Progenitor cell of endocrine pancreas (in vitro differentiated cells): ENCODE data around the gene AKAP1. TPM values are rescaled to one million over a fixed set of nuclear protein-coding genes. Genes with fewer than 3 reads are reported as not detected.

Source experiments
- DNase-seq: peaks from one replicate; pipeline ENCODE4 v3.0.0; 2021; ENCODE audit warnings: low spot score; ENCODE audit not compliant: unreplicated experiment
- H3K27ac Mint-ChIP-seq: 2 replicates; pipeline ENCODE4 v1.8.0; 2021; ENCODE audit warnings: mild to moderate bottlenecking, moderate library complexity, mixed read lengths
- H3K27me3 Mint-ChIP-seq: 2 replicates; pipeline ENCODE4 v1.8.0; 2021; ENCODE audit warnings: mixed read lengths
- H3K36me3 Mint-ChIP-seq: 2 replicates; pipeline ENCODE4 v1.8.0; 2022; ENCODE audit warnings: mixed read lengths; ENCODE audit not compliant: insufficient read depth
- H3K4me1 Mint-ChIP-seq: 2 replicates; pipeline ENCODE4 v1.8.0; 2021; ENCODE audit warnings: low read depth, mixed read lengths
- H3K4me3 Mint-ChIP-seq: 2 replicates; pipeline ENCODE4 v1.8.0; 2021; ENCODE audit warnings: low read depth, mild to moderate bottlenecking, moderate library complexity, mixed read lengths
- H3K9me3 Mint-ChIP-seq: 2 replicates; pipeline ENCODE4 v1.8.0; 2021; ENCODE audit warnings: low read depth, mixed read lengths
- CTCF ChIP-seq: fragments of 200-600 bp; sonication (generic); IDR thresholded peaks from one replicate; pipeline ENCODE4 v1.5.0; 2021; ENCODE audit warnings: antibody characterized with exemption, mild to moderate bottlenecking; ENCODE audit not compliant: unreplicated experiment
- total RNA-seq: library from RNA; stranded (reverse); gene quantifications from 2 replicates; pipeline ENCODE4 v1.2.1, GENCODE V29; 2021

The AKAP1 gene
- total RNA-seq, 1 donor from 2014 or later: 63.3 TPM

GRCh38 chr17:57143361-57143760 is 58.3 kb downstream of the AKAP1 start:
- Mint-ChIP-seq H3K27ac (no peak overlapping the region), H3K9me3 (no peaks in the 10 kb centered on the region)

GRCh38 chr17:57143919-57144318 is 58.9 kb downstream of the AKAP1 start:
- H3K9me3 Mint-ChIP-seq: peaks cover 3% of the 10 kb centered on the region
- peaks cover 13% of the 10 kb centered on the region for H3K27me3 Mint-ChIP-seq
- no peak overlapping the region for H3K4me3 Mint-ChIP-seq
- H3K36me3 Mint-ChIP-seq: no peaks in the 10 kb centered on the region
- H3K27ac Mint-ChIP-seq: no peak overlapping the region
- DNase-seq: no peak
- H3K4me1 Mint-ChIP-seq: peaks cover 2% of the 10 kb centered on the region
- TF ChIP-seq CTCF: no peak

More at GRCh38 chr17:57143361-57143760, 58.3 kb downstream of the AKAP1 start:
- peaks cover 12% of the 10 kb centered on the region for H3K27me3 Mint-ChIP-seq
- H3K4me3 Mint-ChIP-seq: no peak overlapping the region
- H3K36me3 Mint-ChIP-seq: no peaks in the 10 kb centered on the region
- no peak for DNase-seq
- peaks cover 2% of the 10 kb centered on the region for H3K4me1 Mint-ChIP-seq
- TF ChIP-seq CTCF: no peak

GRCh38 chr17:57144567-57144966 is 59.5 kb downstream of the AKAP1 start:
- Mint-ChIP-seq H3K4me3 (no peak overlapping the region), H3K9me3 (peaks cover 3% of the 10 kb centered on the region), H3K4me1 (peaks cover 2% of the 10 kb centered on the region), H3K27me3 (peaks cover 15% of the 10 kb centered on the region), H3K36me3 (no peaks in the 10 kb centered on the region), H3K27ac (no peak overlapping the region)
- no peak for DNase-seq
- TF ChIP-seq CTCF: no peak

- Mint-ChIP-seq H3K36me3 (no peaks in the 10 kb centered on the region), H3K4me3 (no peak overlapping the region), H3K9me3 (peaks cover 3% of the 10 kb centered on the region), H3K27ac (no peak overlapping the region), H3K27me3 (peaks cover 20% of the 10 kb centered on the region), H3K4me1 (peaks cover 2% of the 10 kb centered on the region)
- DNase-seq: no peak
- TF ChIP-seq CTCF: no peak
These were observed 60.3 kb downstream of the AKAP1 start for GRCh38 chr17:57145347-57145746.

GRCh38 chr17:57146273-57146672 is 61.2 kb downstream of the AKAP1 start:
- peaks cover 3% of the 10 kb centered on the region for H3K9me3 Mint-ChIP-seq
- no peak for DNase-seq
- no peak for TF ChIP-seq CTCF
- peaks cover 2% of the 10 kb centered on the region for H3K4me1 Mint-ChIP-seq
- H3K36me3 Mint-ChIP-seq: no peaks in the 10 kb centered on the region
- H3K27me3 Mint-ChIP-seq: peaks cover 25% of the 10 kb centered on the region
- no peak overlapping the region for H3K27ac Mint-ChIP-seq
- no peak overlapping the region for H3K4me3 Mint-ChIP-seq
